ENCODE results near the gene CPEB3. TPM values are rescaled to one million over a fixed set of nuclear protein-coding genes. Genes with fewer than 3 reads are reported as not detected.
"Not testable (repeated sequence)": the region's sequence is repeated elsewhere in the genome, so short reads cannot be mapped to it uniquely, and the experiment has no call there.

The CPEB3 gene
- total RNA-seq, 1 donor from 2014 or later, result 8.8 TPM

DNA sequence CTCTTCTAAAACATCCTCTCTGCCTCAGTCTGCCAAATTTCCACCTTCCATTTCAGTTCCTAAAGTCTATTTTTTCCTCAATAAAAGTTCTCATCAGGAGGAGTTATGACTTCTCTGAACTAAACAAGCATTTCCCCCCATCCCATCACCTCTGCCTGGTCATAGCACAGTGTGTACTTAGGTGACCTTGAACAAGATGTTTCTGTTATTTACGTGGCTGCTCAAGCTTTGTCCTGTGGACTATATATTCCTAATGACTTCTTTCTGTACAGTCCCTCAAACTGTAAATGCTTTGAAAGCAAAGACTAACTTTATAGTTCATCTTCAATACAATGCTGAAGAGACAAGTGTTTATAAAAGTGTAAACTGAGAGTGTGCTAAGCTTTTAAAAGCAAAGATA, 166.9 kb downstream of the CPEB3 start:
- no peak overlapping the region for H3K4me3 ChIP-seq
- TF ChIP-seq POLR2A (IDR thresholded peaks at IDR 0.05) (no peak), POLR2AphosphoS5 (IDR thresholded peaks at IDR 0.05; ENCODE audit: insufficient read depth in 1 of 2, low read depth in 1 of 2) (no peak)
- TF ChIP-seq, protein P1, sequence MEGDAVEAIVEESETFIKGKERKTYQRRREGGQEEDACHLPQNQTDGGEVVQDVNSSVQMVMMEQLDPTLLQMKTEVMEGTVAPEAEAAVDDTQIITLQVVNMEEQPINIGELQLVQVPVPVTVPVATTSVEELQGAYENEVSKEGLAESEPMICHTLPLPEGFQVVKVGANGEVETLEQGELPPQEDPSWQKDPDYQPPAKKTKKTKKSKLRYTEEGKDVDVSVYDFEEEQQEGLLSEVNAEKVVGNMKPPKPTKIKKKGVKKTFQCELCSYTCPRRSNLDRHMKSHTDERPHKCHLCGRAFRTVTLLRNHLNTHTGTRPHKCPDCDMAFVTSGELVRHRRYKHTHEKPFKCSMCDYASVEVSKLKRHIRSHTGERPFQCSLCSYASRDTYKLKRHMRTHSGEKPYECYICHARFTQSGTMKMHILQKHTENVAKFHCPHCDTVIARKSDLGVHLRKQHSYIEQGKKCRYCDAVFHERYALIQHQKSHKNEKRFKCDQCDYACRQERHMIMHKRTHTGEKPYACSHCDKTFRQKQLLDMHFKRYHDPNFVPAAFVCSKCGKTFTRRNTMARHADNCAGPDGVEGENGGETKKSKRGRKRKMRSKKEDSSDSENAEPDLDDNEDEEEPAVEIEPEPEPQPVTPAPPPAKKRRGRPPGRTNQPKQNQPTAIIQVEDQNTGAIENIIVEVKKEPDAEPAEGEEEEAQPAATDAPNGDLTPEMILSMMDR (IDR thresholded peaks at IDR 0.05), result no peak
- no peak for DNase-seq (ENCODE audit: extremely low spot score in 2 of 2)
- no peaks in the 10 kb centered on the region for H3K27me3 ChIP-seq
- no peak overlapping the region for H3K27ac ChIP-seq
- peaks cover 45% of the 10 kb centered on the region for H3K4me1 ChIP-seq
- no peaks in the 10 kb centered on the region for H3K36me3 ChIP-seq
- H3K9me3 ChIP-seq, result no peaks in the 10 kb centered on the region
- intact Hi-C loops (cut with DNase I), result no loop called here

DNA sequence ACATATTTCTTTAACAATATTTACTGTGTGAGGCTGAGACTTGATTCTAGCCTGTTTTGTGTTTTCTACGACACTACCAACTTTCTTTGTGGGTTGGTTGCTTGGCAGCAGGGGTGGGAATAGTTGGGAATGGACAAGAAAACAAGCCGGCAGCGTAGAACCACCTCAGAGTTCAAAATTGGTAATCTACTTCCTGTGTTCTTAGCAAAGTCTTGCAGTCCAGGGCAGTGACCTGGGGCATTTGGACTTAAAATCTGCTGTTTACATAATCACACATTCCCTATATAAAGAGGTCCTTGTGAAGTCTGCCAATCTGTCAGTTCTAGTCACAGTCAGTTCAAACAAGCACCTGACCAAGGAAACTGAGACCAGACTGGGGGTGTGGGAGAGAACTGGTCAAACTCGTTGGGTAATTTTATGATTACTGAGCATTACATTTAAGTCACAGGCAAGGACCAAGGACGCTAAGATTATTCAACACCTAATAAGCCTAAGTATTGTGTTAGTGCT, 167.9 kb downstream of the CPEB3 start:
- peaks cover 45% of the 10 kb centered on the region for H3K4me1 ChIP-seq
- no peak for DNase-seq (ENCODE audit: extremely low spot score in 2 of 2)
- H3K9me3 ChIP-seq, result no peaks in the 10 kb centered on the region

DNA sequence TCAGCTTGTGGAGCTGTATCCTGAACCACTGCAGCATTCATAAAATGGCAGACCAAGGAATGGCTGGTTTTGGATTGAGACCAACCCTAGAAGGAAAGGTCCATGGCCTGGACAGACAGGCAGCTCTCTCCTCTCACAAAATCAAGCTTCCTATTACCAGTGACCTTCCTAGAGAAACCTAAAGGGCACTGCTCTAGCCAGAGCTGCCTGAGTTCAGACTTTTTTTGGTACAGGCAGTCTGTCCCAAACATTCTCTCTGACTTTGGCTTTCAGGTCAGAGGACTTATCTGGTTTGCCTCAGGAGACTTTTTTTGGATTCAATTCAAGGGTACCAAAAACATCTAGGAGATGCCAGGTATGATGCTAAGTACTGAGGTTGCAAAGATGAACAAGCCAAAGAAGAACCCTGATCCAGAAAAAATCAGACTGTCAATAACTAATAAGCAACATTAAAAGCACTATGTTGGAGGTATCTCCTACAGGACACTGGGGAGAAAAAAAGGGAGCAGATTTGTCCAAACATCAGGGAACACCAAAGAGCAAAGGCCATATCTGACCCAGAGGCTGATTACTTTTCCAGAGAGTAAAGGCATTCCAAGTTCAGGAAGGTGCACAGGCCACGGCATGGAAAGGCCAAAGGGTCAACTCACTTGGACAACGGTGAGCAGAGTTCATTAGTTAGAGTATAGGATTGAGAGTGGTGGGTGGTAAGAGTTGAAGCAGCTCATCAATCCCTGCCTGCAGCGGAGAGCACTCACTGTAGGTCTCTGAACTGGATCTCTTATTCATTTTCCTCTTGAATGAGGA, 169.0 kb downstream of the CPEB3 start:
- Histone ChIP-seq H3K36me3 (no peaks in the 10 kb centered on the region), H3K4me1 (peaks cover 45% of the 10 kb centered on the region), H3K27me3 (no peaks in the 10 kb centered on the region), H3K27ac (no peak overlapping the region), H3K4me3 (no peak overlapping the region), H3K9me3 (no peaks in the 10 kb centered on the region)
- intact Hi-C loops (cut with DNase I), result no loop called here
- no peak for DNase-seq (ENCODE audit: extremely low spot score in 2 of 2)
- TF ChIP-seq, protein P1 (IDR thresholded peaks at IDR 0.05), result no peak
- TF ChIP-seq POLR2A (IDR thresholded peaks at IDR 0.05) (no peak), POLR2AphosphoS5 (IDR thresholded peaks at IDR 0.05; ENCODE audit: insufficient read depth in 1 of 2, low read depth in 1 of 2) (no peak)

More for the DNA sequence above, 167.9 kb downstream of the CPEB3 start:
- intact Hi-C loops (cut with DNase I), result no loop called here
- no peaks in the 10 kb centered on the region for H3K36me3 ChIP-seq
- H3K27ac ChIP-seq, result no peak overlapping the region
- TF ChIP-seq POLR2AphosphoS5 (IDR thresholded peaks at IDR 0.05; ENCODE audit: insufficient read depth in 1 of 2, low read depth in 1 of 2), result peak in 1 of 2 donors; percentile 12
- no peak for TF ChIP-seq POLR2A (IDR thresholded peaks at IDR 0.05)
- TF ChIP-seq, protein P1 (IDR thresholded peaks at IDR 0.05), result no peak
- H3K4me3 ChIP-seq, result no peak overlapping the region
- H3K27me3 ChIP-seq, result no peaks in the 10 kb centered on the region

DNA sequence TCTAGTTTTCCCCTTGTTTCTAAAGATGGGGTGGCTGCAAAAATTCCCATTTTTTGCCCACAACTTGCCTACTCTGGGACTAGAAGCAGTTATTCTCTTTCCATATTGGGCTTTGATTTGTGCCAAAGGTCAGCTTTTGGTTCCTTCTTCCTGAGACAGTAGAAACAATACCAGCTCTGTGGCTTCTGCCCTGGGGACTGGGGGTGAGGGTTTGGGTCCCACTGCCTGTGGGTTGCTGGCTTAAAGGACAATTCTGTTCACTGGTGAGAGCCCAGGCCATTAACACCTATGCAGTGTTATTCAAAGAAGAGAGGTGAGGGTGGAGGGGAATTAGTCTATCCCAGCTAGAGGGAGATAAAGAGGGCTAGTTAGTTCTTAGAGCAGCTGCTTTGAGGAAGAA, 171.5 kb downstream of the CPEB3 start:
- H3K27ac ChIP-seq, result no peak overlapping the region
- intact Hi-C loops (cut with DNase I), result no loop called here
- H3K36me3 ChIP-seq, result no peaks in the 10 kb centered on the region
- no peaks in the 10 kb centered on the region for H3K27me3 ChIP-seq
- H3K4me1 ChIP-seq, result peaks cover 25% of the 10 kb centered on the region
- no peak overlapping the region for H3K4me3 ChIP-seq
- TF ChIP-seq, protein P1 (IDR thresholded peaks at IDR 0.05), result no peak
- no peak for TF ChIP-seq POLR2AphosphoS5 (IDR thresholded peaks at IDR 0.05; ENCODE audit: insufficient read depth in 1 of 2, low read depth in 1 of 2)
- TF ChIP-seq POLR2A (IDR thresholded peaks at IDR 0.05), result no peak
- DNase-seq (ENCODE audit: extremely low spot score in 2 of 2), result no peak
- H3K9me3 ChIP-seq, result no peaks in the 10 kb centered on the region

DNA sequence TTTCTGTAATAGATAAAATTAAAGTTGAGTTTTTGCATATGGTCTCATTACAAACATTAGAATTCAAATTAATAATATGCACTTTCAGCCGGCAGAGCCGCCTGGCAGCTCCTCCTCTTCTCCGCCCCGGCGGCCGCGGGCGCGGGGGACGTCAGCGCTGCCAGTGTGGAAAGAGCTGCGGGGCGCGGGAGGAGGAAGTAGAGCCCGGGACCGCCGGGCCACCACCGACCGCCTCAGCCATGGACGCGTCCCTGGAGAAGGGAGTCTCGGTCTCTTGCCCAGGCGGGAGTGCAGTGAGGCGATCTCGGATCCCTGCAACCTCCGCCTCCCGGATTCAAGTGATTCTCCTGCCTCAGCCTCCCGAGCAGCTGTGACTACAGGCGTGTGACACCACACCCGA, 176.0 kb downstream of the CPEB3 start:
- H3K4me1 ChIP-seq; H3K4me3 ChIP-seq; H3K9me3 ChIP-seq; intact Hi-C loops (cut with DNase I); H3K36me3 ChIP-seq; DNase-seq (ENCODE audit: extremely low spot score in 2 of 2); H3K27me3 ChIP-seq; H3K27ac ChIP-seq: not testable (repeated sequence)

All from vagina (tissue), 2 donors.